Measurements from ENCODE around the gene SHQ1.
"Not testable (repeated sequence)": the region's sequence is repeated elsewhere in the genome, so short reads cannot be mapped to it uniquely, and the experiment has no call there.

SHQ1 gene

GRCh38 chr3:72803573-72803972 is 44.7 kb downstream of the SHQ1 start:
- H3K36me3 ChIP-seq (ENCODE audit: control insufficient read depth, insufficient read depth, low read length), result no peaks in the 10 kb centered on the region
- WGBS, 2 experiments, result 91 to 96% methylated on average over 2 to 3 of the region's 3 CpGs
- H3K4me3 ChIP-seq (ENCODE audit: insufficient read depth, low read depth, low read length), result no peak overlapping the region

GRCh38 chr3:72802001-72802400 is 46.2 kb downstream of the SHQ1 start:
- 87 to 89% methylated on average over 5 of the region's 5 CpGs for WGBS, 2 experiments
- Histone ChIP-seq H3K4me1 (ENCODE audit: control insufficient read depth, insufficient read depth, low read length) (no peaks in the 10 kb centered on the region), H3K36me3 (ENCODE audit: control insufficient read depth, insufficient read depth, low read length) (no peaks in the 10 kb centered on the region), H3K27me3 (ENCODE audit: control insufficient read depth, insufficient read depth, low read length, poor library complexity, severe bottlenecking) (no peaks in the 10 kb centered on the region), H3K4me3 (ENCODE audit: insufficient read depth, low read depth, low read length) (no peak overlapping the region), H3K27ac (ENCODE audit: insufficient read depth, low read depth, low read length, poor library complexity, severe bottlenecking) (no peak overlapping the region), H3K9me3 (ENCODE audit: control insufficient read depth, low read length) (no peaks in the 10 kb centered on the region)

More at GRCh38 chr3:72803573-72803972, 44.7 kb downstream of the SHQ1 start:
- H3K4me1 ChIP-seq (ENCODE audit: control insufficient read depth, insufficient read depth, low read length), result no peaks in the 10 kb centered on the region
- no peaks in the 10 kb centered on the region for H3K27me3 ChIP-seq (ENCODE audit: control insufficient read depth, insufficient read depth, low read length, poor library complexity, severe bottlenecking)
- no peaks in the 10 kb centered on the region for H3K9me3 ChIP-seq (ENCODE audit: control insufficient read depth, low read length)
- H3K27ac ChIP-seq (ENCODE audit: insufficient read depth, low read depth, low read length, poor library complexity, severe bottlenecking), result no peak overlapping the region

- H3K4me3 ChIP-seq (ENCODE audit: insufficient read depth, low read depth, low read length), result no peak overlapping the region
- H3K9me3 ChIP-seq (ENCODE audit: control insufficient read depth, low read length), result no peaks in the 10 kb centered on the region
- no peak overlapping the region for H3K27ac ChIP-seq (ENCODE audit: insufficient read depth, low read depth, low read length, poor library complexity, severe bottlenecking)
- H3K36me3 ChIP-seq (ENCODE audit: control insufficient read depth, insufficient read depth, low read length), result no peaks in the 10 kb centered on the region
- H3K27me3 ChIP-seq (ENCODE audit: control insufficient read depth, insufficient read depth, low read length, poor library complexity, severe bottlenecking), result no peaks in the 10 kb centered on the region
- no peaks in the 10 kb centered on the region for H3K4me1 ChIP-seq (ENCODE audit: control insufficient read depth, insufficient read depth, low read length)
Measured at GRCh38 chr3:72800869-72801268, 47.4 kb downstream of the SHQ1 start.

GRCh38 chr3:72798552-72799195 is 49.6 kb downstream of the SHQ1 start:
- Histone ChIP-seq H3K36me3 (ENCODE audit: control insufficient read depth, insufficient read depth, low read length) (no peaks in the 10 kb centered on the region), H3K4me3 (ENCODE audit: insufficient read depth, low read depth, low read length) (no peak overlapping the region), H3K9me3 (ENCODE audit: control insufficient read depth, low read length) (no peaks in the 10 kb centered on the region), H3K27ac (ENCODE audit: insufficient read depth, low read depth, low read length, poor library complexity, severe bottlenecking) (no peak overlapping the region), H3K4me1 (ENCODE audit: control insufficient read depth, insufficient read depth, low read length) (no peaks in the 10 kb centered on the region), H3K27me3 (ENCODE audit: control insufficient read depth, insufficient read depth, low read length, poor library complexity, severe bottlenecking) (no peaks in the 10 kb centered on the region)
- 100% methylated on average over 2 to 3 of the region's 3 CpGs for WGBS, 2 experiments

- Histone ChIP-seq H3K4me3 (ENCODE audit: insufficient read depth, low read depth, low read length) (no peak overlapping the region), H3K36me3 (ENCODE audit: control insufficient read depth, insufficient read depth, low read length) (no peaks in the 10 kb centered on the region), H3K27ac (ENCODE audit: insufficient read depth, low read depth, low read length, poor library complexity, severe bottlenecking) (peak overlapping the region; percentile 16), H3K27me3 (ENCODE audit: control insufficient read depth, insufficient read depth, low read length, poor library complexity, severe bottlenecking) (no peaks in the 10 kb centered on the region), H3K4me1 (ENCODE audit: control insufficient read depth, insufficient read depth, low read length) (no peaks in the 10 kb centered on the region), H3K9me3 (ENCODE audit: control insufficient read depth, low read length) (no peaks in the 10 kb centered on the region)
- 75 to 78% methylated on average over 12 of the region's 12 CpGs for WGBS, 2 experiments
Measured at GRCh38 chr3:72797773-72798543, 50.3 kb downstream of the SHQ1 start.

GRCh38 chr3:72794079-72794478 is 54.2 kb downstream of the SHQ1 start:
- no peaks in the 10 kb centered on the region for H3K9me3 ChIP-seq (ENCODE audit: control insufficient read depth, low read length)
- H3K27ac ChIP-seq (ENCODE audit: insufficient read depth, low read depth, low read length, poor library complexity, severe bottlenecking), result no peak overlapping the region
- no peaks in the 10 kb centered on the region for H3K36me3 ChIP-seq (ENCODE audit: control insufficient read depth, insufficient read depth, low read length)
- 94 to 95% methylated on average over 2 to 3 of the region's 3 CpGs for WGBS, 2 experiments
- no peaks in the 10 kb centered on the region for H3K27me3 ChIP-seq (ENCODE audit: control insufficient read depth, insufficient read depth, low read length, poor library complexity, severe bottlenecking)
- no peak overlapping the region for H3K4me3 ChIP-seq (ENCODE audit: insufficient read depth, low read depth, low read length)
- no peaks in the 10 kb centered on the region for H3K4me1 ChIP-seq (ENCODE audit: control insufficient read depth, insufficient read depth, low read length)

- WGBS, 2 experiments, result 89 to 98% methylated on average over 1 of the region's 1 CpG
- H3K27ac ChIP-seq (ENCODE audit: insufficient read depth, low read depth, low read length, poor library complexity, severe bottlenecking), result no peak overlapping the region
- no peaks in the 10 kb centered on the region for H3K9me3 ChIP-seq (ENCODE audit: control insufficient read depth, low read length)
- no peaks in the 10 kb centered on the region for H3K36me3 ChIP-seq (ENCODE audit: control insufficient read depth, insufficient read depth, low read length)
- no peaks in the 10 kb centered on the region for H3K27me3 ChIP-seq (ENCODE audit: control insufficient read depth, insufficient read depth, low read length, poor library complexity, severe bottlenecking)
- H3K4me3 ChIP-seq (ENCODE audit: insufficient read depth, low read depth, low read length), result no peak overlapping the region
- no peaks in the 10 kb centered on the region for H3K4me1 ChIP-seq (ENCODE audit: control insufficient read depth, insufficient read depth, low read length)
Measured at GRCh38 chr3:72791161-72791560, 57.1 kb downstream of the SHQ1 start.

GRCh38 chr3:72789786-72790185 is 58.5 kb downstream of the SHQ1 start:
- Histone ChIP-seq H3K4me1 (ENCODE audit: control insufficient read depth, insufficient read depth, low read length) (no peaks in the 10 kb centered on the region), H3K27me3 (ENCODE audit: control insufficient read depth, insufficient read depth, low read length, poor library complexity, severe bottlenecking) (no peaks in the 10 kb centered on the region), H3K4me3 (ENCODE audit: insufficient read depth, low read depth, low read length) (no peak overlapping the region), H3K9me3 (ENCODE audit: control insufficient read depth, low read length) (no peaks in the 10 kb centered on the region), H3K36me3 (ENCODE audit: control insufficient read depth, insufficient read depth, low read length) (no peaks in the 10 kb centered on the region), H3K27ac (ENCODE audit: insufficient read depth, low read depth, low read length, poor library complexity, severe bottlenecking) (no peak overlapping the region)
- 100% methylated on average over 1 of the region's 1 CpG for WGBS, 2 experiments

- H3K9me3 ChIP-seq (ENCODE audit: control insufficient read depth, low read length); H3K4me1 ChIP-seq (ENCODE audit: control insufficient read depth, insufficient read depth, low read length); H3K36me3 ChIP-seq (ENCODE audit: control insufficient read depth, insufficient read depth, low read length); H3K27ac ChIP-seq (ENCODE audit: insufficient read depth, low read depth, low read length, poor library complexity, severe bottlenecking); H3K27me3 ChIP-seq (ENCODE audit: control insufficient read depth, insufficient read depth, low read length, poor library complexity, severe bottlenecking); H3K4me3 ChIP-seq (ENCODE audit: insufficient read depth, low read depth, low read length): not testable (repeated sequence)
- 94 to 95% methylated on average over 27 of the region's 27 CpGs for WGBS, 2 experiments
Measured at GRCh38 chr3:72788232-72788631, 60.0 kb downstream of the SHQ1 start.

GRCh38 chr3:72786668-72787067 is 61.6 kb downstream of the SHQ1 start:
- Histone ChIP-seq H3K27ac (ENCODE audit: insufficient read depth, low read depth, low read length, poor library complexity, severe bottlenecking) (no peak overlapping the region), H3K27me3 (ENCODE audit: control insufficient read depth, insufficient read depth, low read length, poor library complexity, severe bottlenecking) (no peaks in the 10 kb centered on the region), H3K36me3 (ENCODE audit: control insufficient read depth, insufficient read depth, low read length) (no peaks in the 10 kb centered on the region), H3K4me3 (ENCODE audit: insufficient read depth, low read depth, low read length) (no peak overlapping the region), H3K9me3 (ENCODE audit: control insufficient read depth, low read length) (no peaks in the 10 kb centered on the region), H3K4me1 (ENCODE audit: control insufficient read depth, insufficient read depth, low read length) (no peaks in the 10 kb centered on the region)
- WGBS, 2 experiments, result 95 to 97% methylated on average over 3 of the region's 3 CpGs

Measured in ectodermal cell (in vitro differentiated cells).